GM18508 (cell line): Measurements from ENCODE around the gene HNRNPUL1.
"Not testable (repeated sequence)": the region's sequence is repeated elsewhere in the genome, so short reads cannot be mapped to it uniquely, and the experiment has no call there.

ENCODE experiments used
- ATAC-seq: cut with Tn5 transposase; IDR thresholded peaks from one replicate; pipeline ENCODE4 v1.9.1; 2021; ENCODE audit warnings: moderate number of reproducible peaks; ENCODE audit not compliant: insufficient read depth, unreplicated experiment

Gene HNRNPUL1

GRCh38 chr19:41263850-41264580 is at the start of gene HNRNPUL1:
TSS of gene HNRNPUL1 (plus strand) at chr19:41264372. CDS start at chr19:41264504, 132 bp downstream.
- ATAC-seq: peak; percentile 52

- ATAC-seq: no peak
These were observed 46.4 kb upstream of the HNRNPUL1 start for GRCh38 chr19:41217741-41218140.

GRCh38 chr19:41218249-41218614 is 45.9 kb upstream of the HNRNPUL1 start:
- ATAC-seq: no peak

- ATAC-seq: no peak
These were observed 45.3 kb upstream of the HNRNPUL1 start, which contains the start of gene AXL for GRCh38 chr19:41218615-41219507. TSS of gene AXL (plus strand) at chr19:41219223. CDS start at chr19:41219393, 170 bp downstream.

GRCh38 chr19:41219924-41220567 is 44.1 kb upstream of the HNRNPUL1 start:
- no peak for ATAC-seq

- ATAC-seq: no peak
These were observed 43.4 kb upstream of the HNRNPUL1 start for GRCh38 chr19:41220811-41221210.

GRCh38 chr19:41221514-41222205 is 42.5 kb upstream of the HNRNPUL1 start:
- no peak for ATAC-seq

GRCh38 chr19:41222240-41222639 is 41.9 kb upstream of the HNRNPUL1 start:
- no peak for ATAC-seq

- ATAC-seq: no peak
These were observed 40.5 kb upstream of the HNRNPUL1 start for GRCh38 chr19:41223431-41224234.

- no peak for ATAC-seq
These were observed 39.5 kb upstream of the HNRNPUL1 start for GRCh38 chr19:41224632-41225031.

- ATAC-seq: no peak
These were observed 38.7 kb upstream of the HNRNPUL1 start for GRCh38 chr19:41225238-41226052.

GRCh38 chr19:41226053-41226873 is 37.9 kb upstream of the HNRNPUL1 start:
- no peak for ATAC-seq

- ATAC-seq: no peak
These were observed 37.2 kb upstream of the HNRNPUL1 start for GRCh38 chr19:41226874-41227390.

- no peak for ATAC-seq
These were observed 35.7 kb upstream of the HNRNPUL1 start for GRCh38 chr19:41228486-41228885.

GRCh38 chr19:41229338-41229737 is 34.8 kb upstream of the HNRNPUL1 start:
- ATAC-seq: not testable (repeated sequence)

- ATAC-seq: no peak
These were observed 33.9 kb upstream of the HNRNPUL1 start for GRCh38 chr19:41230067-41230857.

- no peak for ATAC-seq
These were observed 31.5 kb upstream of the HNRNPUL1 start for GRCh38 chr19:41232686-41233085.
